MM.1S (cell line): Measurements from ENCODE around the gene SPDYE2.
"Not testable (repeated sequence)": the region's sequence is repeated elsewhere in the genome, so short reads cannot be mapped to it uniquely, and the experiment has no call there.

Experiments used
- EZH2 ChIP-seq: fragments of 300-600 bp; sonication (generic); optimal IDR thresholded peaks from 2 replicates; pipeline ENCODE3; 2017; ENCODE audit warnings: low read depth, mild to moderate bottlenecking, antibody characterized with exemption, low read length, mixed read lengths
- TF ChIP-seq, protein P1 (sequence below): fragments of 300-600 bp; sonication (generic); IDR thresholded peaks from 2 replicates; pipeline ENCODE4 v1.5.1; 2016; ENCODE audit warnings: antibody characterized with exemption, low read length, mixed read lengths

DNA sequence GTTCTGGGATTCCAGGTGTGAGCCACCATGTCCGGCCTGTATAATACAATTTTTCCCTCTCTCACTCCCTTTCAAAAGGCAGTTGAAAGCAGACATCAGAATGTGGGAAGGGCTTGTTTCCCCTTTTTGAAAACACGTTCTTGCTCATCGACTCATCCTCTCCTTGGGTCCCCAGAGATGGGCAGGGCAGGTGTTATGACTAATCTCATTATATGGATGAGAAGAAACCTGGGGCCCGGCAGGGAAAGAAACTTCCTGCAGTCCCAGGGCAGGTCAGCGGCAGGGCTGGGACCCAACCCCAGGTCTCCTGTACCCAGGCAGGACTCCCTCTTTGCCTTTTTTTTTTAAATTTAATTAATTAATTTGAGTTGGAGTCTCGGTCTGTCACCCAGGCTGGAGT lies 4.7 kb upstream of the SPDYE2 start:
- TF ChIP-seq, protein P1, sequence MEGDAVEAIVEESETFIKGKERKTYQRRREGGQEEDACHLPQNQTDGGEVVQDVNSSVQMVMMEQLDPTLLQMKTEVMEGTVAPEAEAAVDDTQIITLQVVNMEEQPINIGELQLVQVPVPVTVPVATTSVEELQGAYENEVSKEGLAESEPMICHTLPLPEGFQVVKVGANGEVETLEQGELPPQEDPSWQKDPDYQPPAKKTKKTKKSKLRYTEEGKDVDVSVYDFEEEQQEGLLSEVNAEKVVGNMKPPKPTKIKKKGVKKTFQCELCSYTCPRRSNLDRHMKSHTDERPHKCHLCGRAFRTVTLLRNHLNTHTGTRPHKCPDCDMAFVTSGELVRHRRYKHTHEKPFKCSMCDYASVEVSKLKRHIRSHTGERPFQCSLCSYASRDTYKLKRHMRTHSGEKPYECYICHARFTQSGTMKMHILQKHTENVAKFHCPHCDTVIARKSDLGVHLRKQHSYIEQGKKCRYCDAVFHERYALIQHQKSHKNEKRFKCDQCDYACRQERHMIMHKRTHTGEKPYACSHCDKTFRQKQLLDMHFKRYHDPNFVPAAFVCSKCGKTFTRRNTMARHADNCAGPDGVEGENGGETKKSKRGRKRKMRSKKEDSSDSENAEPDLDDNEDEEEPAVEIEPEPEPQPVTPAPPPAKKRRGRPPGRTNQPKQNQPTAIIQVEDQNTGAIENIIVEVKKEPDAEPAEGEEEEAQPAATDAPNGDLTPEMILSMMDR = not testable (repeated sequence)
- TF ChIP-seq EZH2 = not testable (repeated sequence)
